Body of pancreas (tissue), 4 donors: Measurements from ENCODE around the gene ABHD12B. TPM values are rescaled to one million over a fixed set of nuclear protein-coding genes. Genes with fewer than 3 reads are reported as not detected.
A peak's percentile ranks its signal among the peaks of the same experiment; 100 is the strongest.

ENCODE experiments used
- ATAC-seq: fragments of 150-250 bp; one replicate; pipeline ENCODE4 v1.9.1; 2016
- DNase-seq, 4 donors: peaks; one replicate each; pipeline ENCODE4 v3.0.0-alpha.2; 2019
- H3K27ac ChIP-seq, 4 donors: fragments of 200-600 bp; sonication (generic); 1 replicate in 3 of 4; 2 replicates in 1 of 4; pipeline versions ENCODE4 v1.5.1 to v1.6.1; 2016 to 2019; ENCODE audit warnings: mild to moderate bottlenecking in 1 of 4, mixed read lengths in 1 of 4, moderate library complexity in 1 of 4
- H3K27me3 ChIP-seq, 2 donors: fragments of 200-600 bp; sonication (generic); one replicate each; pipeline ENCODE4 v1.6.0; 2016; ENCODE audit warnings: mild to moderate bottlenecking in 1 of 2
- H3K36me3 ChIP-seq, 2 donors: fragments of 200-600 bp; sonication (generic); replicated peaks in 1 of 2; 2 replicates each; pipeline ENCODE4 v1.5.1; 2016; ENCODE audit warnings: low read depth in 2 of 2; ENCODE audit not compliant: insufficient read depth in 1 of 2
- H3K4me1 ChIP-seq: fragments of 200-600 bp; sonication (generic); one replicate; pipeline ENCODE4 v1.6.0; 2016
- H3K4me3 ChIP-seq, 2 donors: fragments of 200-600 bp; sonication (generic); 1 replicate in 1 of 2; 2 replicates in 1 of 2; pipeline ENCODE4 v1.5.1; 2016 to 2019
- H3K9me3 ChIP-seq, 3 donors: fragments of 200-600 bp; sonication (generic); 1 replicate in 2 of 3; 2 replicates in 1 of 3; pipeline ENCODE4 v1.5.1; 2016
- POLR2A ChIP-seq, 3 donors: fragments of 450-650 bp; IDR thresholded peaks; one replicate each; pipeline ENCODE4 v1.6.1; 2016; ENCODE audit warnings: antibody characterized with exemption in 3 of 3, mild to moderate bottlenecking in 2 of 3
- WGBS, 2 donors: methylation state at CpG; one replicate each; pipeline ENCODE4 v1.1.5; 2017; 5-methylcytosine and 5-hydroxymethylcytosine counted together
- intact Hi-C: fragments of 100-400 bp; cut with DNase I; formaldehyde crosslinking; loops from one replicate; pipeline ENCODE4 v1.15.1; 2023
- total RNA-seq, 2 donors: library from RNA; depleted of rRNA; stranded (reverse); fragments of >200 nt; gene quantifications; one replicate each; pipeline ENCODE4 v1.1.0, GENCODE V29; 2016
- TF ChIP-seq, protein P1 (sequence below), 7 experiments: fragments of 450-650 bp in 4 of 7; fragments of 200-600 bp in 3 of 7; sonication (generic) in 3 of 7; IDR thresholded peaks; one replicate each; pipeline ENCODE4 v1.5.1; 2016 to 2019; ENCODE audit warnings: antibody characterized with exemption in 7 of 7

ABHD12B gene
- total RNA-seq, 2 donors from 2014 or later: not detected

DNA sequence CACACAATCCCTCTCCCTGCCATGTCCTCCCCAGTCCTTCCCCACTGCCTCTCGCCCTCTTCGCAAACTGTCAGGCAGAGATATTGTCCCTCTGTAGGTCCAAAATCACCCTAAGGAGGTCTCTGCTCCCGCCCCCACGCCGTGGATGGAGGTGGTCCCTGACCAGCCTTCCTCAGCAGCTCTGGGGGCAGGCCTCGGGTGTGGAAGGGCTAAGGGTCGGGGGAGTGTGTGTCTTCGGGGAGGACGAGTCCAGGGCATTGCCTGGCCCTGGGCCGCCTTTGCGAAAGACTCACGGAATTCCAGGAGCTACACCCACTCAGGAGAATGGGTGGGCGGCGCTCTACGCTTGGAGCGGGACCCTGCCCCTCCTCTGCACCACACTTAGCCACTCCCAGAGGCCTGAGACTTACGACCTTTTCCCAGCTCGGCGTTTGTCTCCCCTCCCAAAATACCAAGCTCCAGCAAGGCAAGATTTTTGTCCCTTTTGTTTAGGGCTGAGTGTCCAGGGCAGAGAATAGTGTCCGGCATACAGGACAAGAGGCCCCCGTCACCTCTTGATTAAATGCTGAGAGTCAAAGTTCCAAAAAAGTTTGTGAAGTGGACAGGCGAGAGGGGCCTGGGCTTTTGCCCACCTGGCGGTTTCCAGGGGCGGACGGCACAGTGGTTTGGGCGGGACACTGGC, 71.5 kb downstream of the ABHD12B start:
- H3K36me3 ChIP-seq: no peaks in the 10 kb centered on the region
- 18 to 21% methylated on average over 22 to 26 of the region's 26 CpGs for WGBS, 2 donors
- DNase-seq (peak; percentile 23 to 50 (median 33)), ATAC-seq (peak; percentile 37)
- H3K4me3 ChIP-seq: peak overlapping the region; percentile 69 to 88
- peak overlapping the region in 3 of 4 donors; percentile 31 to 84 (median 55) for H3K27ac ChIP-seq
- no peaks in the 10 kb centered on the region for H3K9me3 ChIP-seq
- no peaks in the 10 kb centered on the region for H3K27me3 ChIP-seq
- TF ChIP-seq, protein P1, sequence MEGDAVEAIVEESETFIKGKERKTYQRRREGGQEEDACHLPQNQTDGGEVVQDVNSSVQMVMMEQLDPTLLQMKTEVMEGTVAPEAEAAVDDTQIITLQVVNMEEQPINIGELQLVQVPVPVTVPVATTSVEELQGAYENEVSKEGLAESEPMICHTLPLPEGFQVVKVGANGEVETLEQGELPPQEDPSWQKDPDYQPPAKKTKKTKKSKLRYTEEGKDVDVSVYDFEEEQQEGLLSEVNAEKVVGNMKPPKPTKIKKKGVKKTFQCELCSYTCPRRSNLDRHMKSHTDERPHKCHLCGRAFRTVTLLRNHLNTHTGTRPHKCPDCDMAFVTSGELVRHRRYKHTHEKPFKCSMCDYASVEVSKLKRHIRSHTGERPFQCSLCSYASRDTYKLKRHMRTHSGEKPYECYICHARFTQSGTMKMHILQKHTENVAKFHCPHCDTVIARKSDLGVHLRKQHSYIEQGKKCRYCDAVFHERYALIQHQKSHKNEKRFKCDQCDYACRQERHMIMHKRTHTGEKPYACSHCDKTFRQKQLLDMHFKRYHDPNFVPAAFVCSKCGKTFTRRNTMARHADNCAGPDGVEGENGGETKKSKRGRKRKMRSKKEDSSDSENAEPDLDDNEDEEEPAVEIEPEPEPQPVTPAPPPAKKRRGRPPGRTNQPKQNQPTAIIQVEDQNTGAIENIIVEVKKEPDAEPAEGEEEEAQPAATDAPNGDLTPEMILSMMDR (IDR thresholded peaks at IDR 0.05): no peak
- TF ChIP-seq POLR2A (IDR thresholded peaks at IDR 0.05): no peak
- intact Hi-C loops: no loop called here
- H3K4me1 ChIP-seq: peaks cover 16% of the 10 kb centered on the region

DNA sequence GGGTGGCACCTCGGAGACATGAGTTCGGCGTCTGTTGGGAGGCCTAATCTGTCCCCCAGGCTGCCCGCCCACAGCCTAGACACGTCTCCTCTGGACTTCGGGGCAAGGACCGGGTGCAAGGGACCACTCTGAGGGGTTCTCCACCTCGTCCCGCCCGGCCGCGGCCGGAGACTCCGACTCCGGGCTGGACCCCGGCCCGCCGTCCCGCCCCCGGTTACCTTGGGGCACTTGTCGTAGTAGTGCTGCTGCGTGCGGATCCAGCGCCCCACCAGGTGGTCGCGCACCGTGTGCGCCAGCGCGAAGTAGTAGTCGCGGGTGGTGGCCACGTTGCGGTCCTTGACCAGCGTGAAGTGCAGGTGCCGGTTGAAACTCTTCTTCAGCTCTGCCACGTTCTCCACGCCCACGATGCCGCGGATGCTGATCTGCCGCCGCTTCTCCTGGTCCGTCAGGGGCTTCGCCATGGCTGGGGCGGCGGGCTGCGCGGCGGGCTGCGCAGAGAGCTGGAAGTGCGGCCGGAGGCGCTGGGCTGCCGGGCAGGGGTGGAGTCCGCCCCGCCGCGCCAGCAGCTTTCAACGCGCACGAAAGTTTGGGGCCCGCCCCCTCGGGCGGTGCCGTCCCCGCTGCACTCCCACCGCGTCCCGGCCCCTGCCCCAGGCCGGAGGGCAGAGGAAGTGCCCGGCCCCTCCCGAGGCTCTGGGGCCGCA, 72.2 kb downstream of the ABHD12B start, which contains the start of gene PYGL:
Gene PYGL, minus strand, starts transcription at position 541 of the 704 bp plus-strand sequence. Its CDS starts 80 bp downstream, at position 461.
- 0% methylated on average over 4 to 70 of the region's 74 CpGs for WGBS, 2 donors

DNA sequence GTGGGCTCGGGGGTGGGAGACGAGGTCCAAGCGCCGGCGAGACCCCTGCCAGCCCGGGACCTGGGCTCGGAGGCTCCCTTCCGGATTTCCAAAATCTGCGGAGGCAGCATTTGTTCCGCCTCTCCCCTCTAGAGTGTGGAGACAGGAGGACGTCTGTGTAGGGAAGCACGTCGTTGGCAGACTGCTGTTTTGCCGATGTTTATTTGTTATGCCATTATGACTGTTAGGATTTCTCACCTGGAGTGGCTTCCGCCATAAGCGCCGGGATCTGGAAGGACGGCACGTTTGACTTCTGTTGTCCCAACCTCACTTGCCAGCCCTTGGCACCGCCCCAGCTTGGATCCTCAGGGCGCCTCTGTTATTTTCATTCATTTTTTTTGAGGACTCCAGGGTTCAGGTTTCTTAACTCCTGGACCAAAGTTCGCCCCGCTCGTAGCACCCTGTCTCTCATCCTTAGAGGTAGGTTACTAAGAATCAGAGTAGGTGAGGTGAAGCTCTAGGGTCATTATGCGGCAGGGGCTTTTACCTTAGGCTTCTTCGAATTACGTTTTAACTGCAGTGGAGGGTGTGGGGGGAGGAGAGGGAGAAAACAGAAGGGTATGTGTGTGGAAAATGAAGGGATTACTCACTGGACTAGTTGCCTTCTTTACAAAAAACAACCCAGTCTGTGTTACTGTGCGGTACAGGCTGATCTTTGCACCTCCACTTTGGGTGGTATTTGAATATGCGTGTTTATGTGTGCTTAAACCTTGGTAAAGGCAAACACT, 73.0 kb downstream of the ABHD12B start:
- intact Hi-C loops: no loop called here
- Histone ChIP-seq H3K4me3 (peak overlapping the region; percentile 69 to 88), H3K27me3 (no peaks in the 10 kb centered on the region), H3K27ac (peak overlapping the region in 3 of 4 donors; percentile 31 to 84 (median 55)), H3K36me3 (no peaks in the 10 kb centered on the region), H3K9me3 (no peaks in the 10 kb centered on the region), H3K4me1 (peaks cover 16% of the 10 kb centered on the region)
- ATAC-seq (peak; percentile 45), DNase-seq (peak; percentile 42 to 71 (median 46))
- TF ChIP-seq POLR2A (IDR thresholded peaks at IDR 0.05): peak in 2 of 3 donors; percentile 22 to 60
- TF ChIP-seq, protein P1 (IDR thresholded peaks at IDR 0.05): no peak
- WGBS, 2 donors: 4 to 7% methylated on average over 15 to 24 of the region's 29 CpGs

More for the DNA sequence above, 72.2 kb downstream of the ABHD12B start, which contains the start of gene PYGL:
- DNase-seq (peak; percentile 56 to 81 (median 70)), ATAC-seq (peak; percentile 89)
- peak within 1 kb of the TSS; percentile 69 to 88 for H3K4me3 ChIP-seq
- H3K27ac ChIP-seq: peak within 1 kb of the TSS in 3 of 4 donors; percentile 31 to 84 (median 55)
- no peaks in the 10 kb centered on the region for H3K9me3 ChIP-seq
- H3K36me3 ChIP-seq: no peaks in the 10 kb centered on the region
- no peaks in the 10 kb centered on the region for H3K27me3 ChIP-seq
- TF ChIP-seq, protein P1 (IDR thresholded peaks at IDR 0.05): no peak
- peak in 2 of 3 donors; percentile 53 to 66 for TF ChIP-seq POLR2A (IDR thresholded peaks at IDR 0.05)
- intact Hi-C loops: no loop called here
- peaks cover 16% of the 10 kb centered on the region for H3K4me1 ChIP-seq

DNA sequence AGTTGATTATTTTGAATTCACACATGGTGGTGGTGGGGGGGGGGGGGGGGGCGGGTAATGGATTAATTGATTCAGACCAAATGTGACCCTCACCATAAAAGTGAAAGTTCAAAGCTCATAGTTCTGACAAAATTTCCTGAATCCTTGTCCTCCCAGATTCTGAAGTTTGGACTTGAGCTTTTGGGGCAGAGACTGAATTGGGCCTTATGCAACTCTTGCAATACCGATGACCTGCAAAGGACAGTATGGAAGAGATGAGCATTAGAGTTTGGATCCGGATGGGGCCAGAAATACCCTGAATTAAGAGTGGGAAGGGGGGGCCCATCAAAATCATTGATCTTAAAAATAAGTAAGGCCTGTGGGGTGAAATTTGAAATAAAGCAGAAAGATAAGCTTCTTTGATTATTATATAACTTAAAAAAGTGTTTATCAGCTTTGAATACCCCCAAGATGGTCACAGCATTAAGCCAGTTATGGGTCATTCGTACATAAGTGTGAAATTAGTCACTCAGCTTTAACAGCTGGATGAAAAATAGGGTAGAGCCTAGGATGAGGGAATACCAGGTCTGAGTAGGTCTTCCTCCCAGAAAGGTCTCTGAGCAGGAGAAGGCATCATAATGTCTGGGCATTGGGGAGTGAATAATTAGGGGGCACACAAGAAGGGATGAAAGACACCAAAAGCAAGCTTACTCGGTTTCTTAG, 74.5 kb downstream of the ABHD12B start:
- Histone ChIP-seq H3K36me3 (no peaks in the 10 kb centered on the region), H3K27ac (no peak overlapping the region), H3K4me3 (no peak overlapping the region), H3K4me1 (peaks cover 16% of the 10 kb centered on the region), H3K9me3 (no peaks in the 10 kb centered on the region), H3K27me3 (no peaks in the 10 kb centered on the region)
- DNase-seq (no peak), ATAC-seq (no peak)
- intact Hi-C loops: no loop called here
- TF ChIP-seq, protein P1 (IDR thresholded peaks at IDR 0.05): no peak
- no peak for TF ChIP-seq POLR2A (IDR thresholded peaks at IDR 0.05)
- WGBS, 2 donors: 78 to 87% methylated on average over 5 of the region's 5 CpGs
